GM21367 (cell line): ENCODE data around the gene CAMK1D.
"Not testable (repeated sequence)": the region's sequence is repeated elsewhere in the genome, so short reads cannot be mapped to it uniquely, and the experiment has no call there.

Experiments
- ATAC-seq: cut with Tn5 transposase; IDR thresholded peaks from one replicate; pipeline ENCODE4 v1.9.1; 2021; ENCODE audit not compliant: unreplicated experiment

Gene CAMK1D

DNA sequence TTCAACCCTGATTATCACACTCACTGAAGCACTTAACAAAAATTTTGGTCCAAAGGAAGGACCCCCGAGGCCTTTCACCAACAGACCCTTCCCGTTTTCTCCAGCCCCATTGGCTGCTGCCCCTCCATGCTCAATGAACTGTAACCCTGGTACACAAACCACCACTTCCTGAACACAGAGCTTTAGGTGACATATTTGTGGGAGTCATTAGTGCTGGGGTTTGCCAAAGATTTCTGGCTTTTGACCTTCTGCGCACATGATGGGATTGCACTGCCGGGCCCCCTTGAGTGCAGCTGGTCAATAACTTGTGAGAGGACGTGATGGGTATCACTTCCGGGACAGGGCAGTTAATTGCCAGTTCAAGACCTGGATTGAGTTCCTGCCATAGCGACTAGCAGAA, 9.0 kb upstream of the CAMK1D start:
- no peak for ATAC-seq

DNA sequence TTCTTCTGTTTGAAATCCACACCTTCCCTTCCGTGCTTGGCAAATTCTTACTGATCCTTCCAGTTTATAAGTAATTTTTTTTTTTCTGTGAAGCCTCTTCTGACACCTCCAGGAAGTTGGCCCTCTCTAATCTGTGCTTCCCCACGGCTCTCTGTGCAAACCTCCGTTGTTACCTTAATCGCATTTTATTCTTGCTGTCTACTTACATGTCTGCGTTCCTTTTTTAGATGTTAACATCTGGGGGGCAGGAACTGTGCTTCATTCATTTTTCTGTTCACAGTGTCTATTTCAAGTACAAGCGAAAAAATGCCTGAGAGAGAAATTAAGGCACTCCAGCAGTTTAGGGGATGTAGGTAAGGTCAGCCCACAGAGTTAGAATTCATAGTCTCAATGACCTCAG, 8.4 kb upstream of the CAMK1D start:
- no peak for ATAC-seq

DNA sequence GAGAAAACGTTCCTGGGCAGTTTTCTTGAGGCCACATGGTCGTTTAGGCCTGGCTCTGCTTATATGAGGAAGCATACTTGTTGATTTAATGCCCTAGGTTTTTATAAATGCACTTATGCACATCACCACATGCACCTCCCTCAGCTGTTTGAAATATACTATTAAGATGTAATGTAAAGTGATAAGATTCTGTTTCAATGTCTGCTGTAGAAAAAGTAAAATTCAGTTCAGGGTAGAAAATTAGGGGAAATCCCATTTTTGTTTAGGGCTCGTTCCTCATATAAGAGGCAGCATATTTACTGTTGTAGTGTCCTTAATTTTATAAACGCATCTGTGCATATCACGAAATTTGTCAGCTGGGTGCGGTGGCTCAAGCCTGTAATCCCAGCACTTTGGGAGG, 7.8 kb upstream of the CAMK1D start:
- ATAC-seq: no peak

DNA sequence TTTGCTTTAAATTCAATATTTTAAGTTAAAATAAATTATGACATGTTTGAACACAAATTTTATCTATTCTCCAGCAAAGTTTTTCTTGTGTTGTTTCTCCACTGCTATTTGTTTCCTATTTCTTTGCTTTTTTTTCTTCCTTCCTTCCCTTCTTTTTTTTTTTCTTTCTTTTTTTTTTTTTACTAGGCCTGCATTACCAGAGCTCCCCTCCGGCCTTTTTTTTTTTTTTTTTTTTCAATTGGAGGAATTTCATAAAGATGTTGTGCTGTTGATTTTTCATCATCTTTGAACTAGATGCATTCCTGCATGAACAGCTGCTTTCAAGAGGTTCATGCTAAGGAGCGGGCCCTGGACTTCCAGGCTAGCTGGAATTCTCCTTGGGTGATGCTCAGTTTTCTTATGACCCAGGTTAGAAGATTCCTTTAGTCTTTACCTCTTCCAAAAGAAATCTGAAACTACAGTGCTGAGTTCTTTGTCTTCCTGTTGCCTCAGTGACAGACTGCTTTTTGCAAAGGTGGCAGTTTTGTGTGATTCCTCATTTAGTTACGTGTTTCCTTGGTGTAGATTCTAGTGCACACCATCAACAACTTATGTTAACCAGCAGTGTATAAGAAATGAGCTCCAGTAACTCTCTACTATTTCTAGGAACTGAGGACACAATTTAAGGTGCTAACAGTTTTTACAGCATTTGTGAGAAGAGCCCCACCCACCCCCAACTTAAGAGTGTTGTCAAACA, 4.8 kb upstream of the CAMK1D start:
- ATAC-seq: no peak

DNA sequence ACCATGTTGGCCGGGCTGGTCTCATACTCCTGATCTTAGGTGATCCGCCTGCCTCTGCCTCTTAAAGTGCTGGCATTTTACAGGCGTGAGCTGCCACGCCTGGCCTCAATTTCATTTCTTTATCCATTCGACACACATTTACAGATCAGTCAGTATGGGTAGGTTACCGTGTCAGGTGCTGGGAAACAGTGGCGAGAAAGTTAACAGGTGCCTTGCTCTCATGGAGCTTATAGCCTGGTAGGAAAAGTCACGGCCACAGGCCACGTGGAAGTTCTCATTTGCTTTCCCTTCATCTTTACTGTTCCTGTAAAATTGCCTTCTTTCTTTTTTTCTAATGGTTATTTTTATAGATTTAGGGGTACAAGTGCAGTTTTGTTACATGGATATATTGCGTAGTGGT, 2.6 kb upstream of the CAMK1D start:
- no peak for ATAC-seq

DNA sequence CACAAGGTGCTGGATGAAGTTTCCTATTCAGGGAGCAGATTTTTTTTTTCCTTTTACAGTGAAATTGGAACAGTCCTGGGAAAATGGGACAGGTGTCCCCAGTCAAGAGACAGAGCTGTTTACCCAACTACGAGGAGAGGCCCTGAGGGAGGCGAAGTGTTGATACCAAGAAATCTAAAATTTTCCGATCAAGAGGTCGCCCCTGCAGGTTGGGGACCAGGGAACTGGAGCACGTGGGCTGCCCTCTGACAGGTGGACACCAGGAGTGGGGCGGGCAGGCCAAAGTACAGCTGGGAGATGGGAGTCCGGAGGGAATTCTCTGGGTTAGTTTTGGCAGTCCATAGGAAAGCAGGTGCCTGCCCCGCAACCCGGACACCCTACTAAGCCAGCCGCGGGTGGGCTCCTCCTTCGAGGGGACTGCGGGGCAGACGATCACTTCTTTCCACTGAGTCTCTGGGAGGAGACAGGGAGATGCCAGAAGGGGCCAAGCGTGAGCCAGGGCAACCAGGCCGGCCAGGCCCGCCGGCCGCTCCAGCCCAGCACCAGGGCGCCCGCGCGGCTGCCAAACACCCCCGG, 965 bp upstream of the CAMK1D start:
- ATAC-seq: no peak

DNA sequence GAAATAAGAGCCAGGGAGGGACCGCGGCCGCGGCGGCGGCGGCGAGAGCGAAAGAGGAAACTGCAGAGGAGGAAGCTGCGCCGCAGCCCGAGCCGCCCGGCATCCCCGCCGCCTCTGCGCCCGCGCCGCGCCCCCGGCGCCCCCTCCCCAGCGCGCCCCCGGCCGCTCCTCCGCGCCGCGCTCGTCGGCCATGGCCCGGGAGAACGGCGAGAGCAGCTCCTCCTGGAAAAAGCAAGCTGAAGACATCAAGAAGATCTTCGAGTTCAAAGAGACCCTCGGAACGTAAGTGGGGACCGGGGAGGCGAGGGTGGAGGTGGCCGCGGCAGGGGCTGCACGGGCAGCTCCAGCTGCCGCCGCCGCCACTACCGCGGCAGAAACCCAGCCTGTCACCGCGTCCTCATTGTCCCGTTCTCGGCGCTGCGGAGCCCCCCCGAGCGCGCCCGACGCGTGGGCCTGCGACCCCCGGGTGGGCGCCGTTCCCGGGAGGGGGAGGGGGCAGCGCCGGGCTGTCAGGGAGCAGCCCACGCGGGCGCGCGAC, 351 bp downstream of the CAMK1D start:
- ATAC-seq: peak; percentile 35

DNA sequence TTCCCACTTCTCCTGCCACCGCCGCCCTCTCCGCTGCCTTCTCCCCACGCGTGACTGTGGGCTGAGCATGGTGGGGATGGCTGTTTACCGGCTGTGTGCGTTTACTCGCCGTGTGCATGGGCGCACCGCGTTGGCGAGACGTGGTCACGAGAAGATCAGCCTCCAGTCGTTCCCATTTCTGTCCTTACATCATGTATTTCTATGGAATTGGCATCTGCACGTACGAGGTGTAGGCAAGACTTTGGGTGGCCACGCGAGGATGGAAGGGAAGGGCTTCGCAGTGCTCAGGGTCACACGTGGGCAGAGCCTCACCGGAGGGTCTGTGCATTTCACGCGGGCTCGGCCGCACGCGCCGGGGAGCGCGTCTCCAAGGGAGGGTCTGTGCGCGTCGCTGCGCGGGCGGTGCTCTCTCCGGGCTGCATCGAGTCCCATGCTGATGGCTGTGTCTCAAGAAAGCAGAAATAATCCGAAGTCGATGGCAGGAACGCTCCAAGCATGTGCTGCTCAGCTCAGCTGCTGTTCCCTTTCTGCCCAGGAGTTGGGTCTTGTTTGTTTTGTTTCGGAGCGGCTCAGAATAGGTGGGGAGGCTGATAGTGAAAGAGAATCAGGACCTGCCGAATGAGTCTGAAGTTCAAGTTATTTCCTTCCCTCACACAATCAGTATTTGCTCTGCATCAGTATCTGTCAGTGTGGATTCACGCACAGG, 973 bp downstream of the CAMK1D start:
- no peak for ATAC-seq

DNA sequence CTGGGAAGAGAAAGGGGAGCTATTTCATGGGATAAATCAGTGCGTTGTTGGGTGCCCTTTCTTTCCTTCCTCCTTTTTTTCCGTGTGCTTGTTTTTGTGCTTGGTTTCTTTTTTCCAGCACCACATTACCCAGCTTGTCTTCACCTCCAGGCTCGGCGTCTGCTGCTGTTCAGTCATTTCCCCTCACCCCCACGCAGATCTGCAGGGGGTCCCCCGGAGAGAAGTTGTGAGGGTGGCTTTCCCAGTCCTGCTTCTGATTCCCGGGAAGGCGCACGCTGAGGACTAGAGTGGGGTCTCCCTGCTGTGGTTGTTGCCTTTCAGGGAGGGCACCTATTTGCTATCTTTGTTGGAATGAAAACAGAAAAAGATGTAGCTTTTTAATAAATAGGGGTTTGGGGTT, 1.6 kb downstream of the CAMK1D start:
- no peak for ATAC-seq

DNA sequence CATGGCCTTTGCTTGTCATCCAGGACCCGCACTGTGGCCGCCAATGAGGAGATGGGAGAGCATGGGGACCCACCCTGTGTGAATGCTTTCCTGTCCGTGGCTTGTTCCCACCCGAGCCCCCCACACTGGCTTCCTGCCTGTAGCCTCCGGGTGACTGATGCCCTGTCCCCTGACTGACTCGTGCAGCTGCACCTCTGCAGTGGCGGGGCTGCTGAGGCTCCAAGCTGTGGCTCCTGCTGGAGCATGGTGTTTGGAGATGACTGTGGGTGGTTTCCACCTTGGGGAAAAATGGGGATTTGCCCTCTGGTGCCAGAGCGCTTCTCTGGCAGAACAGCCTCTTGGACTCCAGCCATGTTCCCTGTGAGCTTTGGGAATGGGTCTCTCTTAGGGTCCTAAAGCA, 2.1 kb downstream of the CAMK1D start:
- ATAC-seq: no peak

DNA sequence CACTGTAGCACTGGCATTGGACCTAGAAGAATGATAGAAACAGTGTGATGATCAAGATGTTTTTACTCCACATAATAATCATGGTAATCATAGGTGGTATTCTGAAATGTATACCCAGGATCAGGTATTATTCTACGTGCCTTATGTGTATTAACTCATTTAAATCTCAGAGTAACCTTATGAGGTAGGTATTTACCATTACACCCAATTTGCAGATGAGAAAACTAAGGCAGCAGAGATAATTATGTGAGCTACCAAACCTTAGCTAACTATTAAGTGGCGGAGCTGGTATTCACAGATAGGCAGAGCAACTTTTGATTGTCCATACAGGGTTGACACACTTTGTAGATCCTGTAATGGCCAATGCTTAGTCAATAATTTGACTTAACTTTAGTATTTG, 2.5 kb downstream of the CAMK1D start:
- no peak for ATAC-seq

DNA sequence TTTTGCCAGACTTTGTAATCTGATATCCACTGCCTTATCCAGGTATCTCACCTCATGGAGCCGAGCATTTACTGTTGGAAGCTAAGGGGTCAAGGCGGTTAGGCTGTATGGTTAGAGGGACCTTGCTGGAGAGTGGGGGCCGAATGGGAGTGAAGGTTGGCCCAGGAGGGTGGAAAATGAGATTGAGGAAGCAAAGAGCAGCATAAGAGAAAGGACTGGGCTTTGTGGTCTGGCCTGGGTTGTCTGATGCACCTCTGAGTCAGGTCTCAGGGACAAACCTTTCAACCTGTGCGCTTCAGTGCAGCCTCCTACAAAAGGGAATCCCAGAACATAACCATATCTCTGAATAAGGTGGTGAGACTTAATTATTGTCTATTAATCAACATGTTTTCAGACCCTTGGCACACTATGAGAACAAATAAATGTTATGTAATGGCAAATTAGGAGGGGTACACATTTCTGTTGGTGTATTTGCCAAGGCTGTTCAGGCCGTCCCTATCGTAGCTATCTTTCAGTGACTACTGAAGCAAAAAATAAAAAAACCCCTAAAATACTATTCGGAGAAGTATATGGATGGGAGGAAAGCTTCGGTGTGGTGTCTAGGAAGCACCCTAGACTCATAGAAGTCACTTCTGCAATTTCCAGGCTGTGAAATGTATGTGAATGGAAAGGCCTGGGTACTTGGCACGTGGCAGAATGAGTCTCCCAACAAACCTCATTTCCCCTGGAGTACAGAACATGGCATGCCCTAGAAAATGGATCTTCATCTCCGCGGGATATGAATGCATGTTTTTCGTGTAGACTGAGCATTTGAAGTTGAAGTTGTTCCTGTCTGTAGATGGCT, 4.3 kb downstream of the CAMK1D start:
- no peak for ATAC-seq

DNA sequence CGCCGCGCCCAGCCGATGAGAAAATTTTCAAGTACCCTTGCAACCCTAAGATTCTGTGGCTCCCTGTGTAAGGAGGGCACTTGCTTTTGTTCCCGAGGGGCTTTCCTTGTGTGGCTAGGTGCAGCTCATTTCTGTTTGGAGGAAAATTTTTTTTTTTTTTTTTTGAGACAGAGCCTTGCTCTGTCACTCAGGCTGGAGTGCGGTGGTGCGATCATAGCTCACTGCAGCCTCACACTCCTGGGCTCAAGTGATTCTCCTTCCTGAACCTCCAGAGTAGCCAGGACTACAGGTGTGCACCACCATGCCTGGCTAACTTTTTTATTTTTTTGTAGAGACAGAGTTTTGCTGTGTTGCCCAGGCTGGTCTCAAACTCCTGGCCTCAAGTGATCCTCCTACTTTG, 5.3 kb downstream of the CAMK1D start:
- not testable (repeated sequence) for ATAC-seq

DNA sequence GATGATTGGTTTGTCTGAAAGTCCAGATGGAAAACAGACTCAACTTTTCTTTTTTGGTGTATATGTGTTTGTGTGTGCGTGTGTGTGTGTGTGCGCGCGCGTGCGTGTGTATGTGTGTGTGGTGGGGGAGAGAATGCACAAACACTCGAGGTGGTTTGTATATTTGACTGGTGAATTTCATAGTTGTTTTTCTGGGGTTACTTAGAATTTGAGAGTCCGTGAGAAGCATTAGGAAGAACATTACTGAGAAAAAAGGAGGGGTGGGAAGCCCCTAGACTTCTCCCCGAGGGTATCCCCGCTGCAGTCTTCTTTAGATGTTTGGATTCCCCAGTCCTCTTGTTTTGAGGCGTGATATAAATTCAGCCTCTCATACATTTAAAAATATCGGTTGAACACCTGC, 6.0 kb downstream of the CAMK1D start:
- no peak for ATAC-seq

DNA sequence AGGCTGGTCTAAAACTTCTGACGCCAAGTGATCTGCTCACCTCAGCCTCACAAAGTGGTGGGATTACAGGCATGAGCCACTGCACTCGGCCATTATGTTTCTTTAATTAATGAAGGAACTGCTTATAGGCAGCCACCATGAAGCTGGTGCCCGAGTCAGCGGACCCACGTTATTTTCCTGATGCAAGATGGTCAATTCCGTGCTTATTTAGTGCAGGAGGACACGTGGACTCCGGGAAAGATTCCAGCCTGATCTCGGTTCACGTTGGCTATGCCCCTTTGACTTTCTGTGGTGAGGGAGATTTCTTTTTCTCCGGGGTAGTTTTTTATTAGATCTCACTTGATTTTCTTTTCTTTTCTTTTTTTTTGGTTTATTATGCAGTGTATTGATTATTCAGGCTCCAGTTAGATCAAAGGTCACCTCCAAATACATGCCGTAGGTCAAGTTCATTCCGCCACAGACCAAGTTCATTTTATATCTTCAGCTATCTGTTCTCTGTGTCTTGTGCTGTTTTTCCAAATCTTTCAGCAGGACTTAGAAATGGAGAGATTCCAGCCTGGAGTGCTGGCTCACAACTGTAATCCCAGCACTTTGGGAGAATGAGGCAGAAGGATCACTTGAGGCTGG, 8.3 kb downstream of the CAMK1D start:
- ATAC-seq: no peak

DNA sequence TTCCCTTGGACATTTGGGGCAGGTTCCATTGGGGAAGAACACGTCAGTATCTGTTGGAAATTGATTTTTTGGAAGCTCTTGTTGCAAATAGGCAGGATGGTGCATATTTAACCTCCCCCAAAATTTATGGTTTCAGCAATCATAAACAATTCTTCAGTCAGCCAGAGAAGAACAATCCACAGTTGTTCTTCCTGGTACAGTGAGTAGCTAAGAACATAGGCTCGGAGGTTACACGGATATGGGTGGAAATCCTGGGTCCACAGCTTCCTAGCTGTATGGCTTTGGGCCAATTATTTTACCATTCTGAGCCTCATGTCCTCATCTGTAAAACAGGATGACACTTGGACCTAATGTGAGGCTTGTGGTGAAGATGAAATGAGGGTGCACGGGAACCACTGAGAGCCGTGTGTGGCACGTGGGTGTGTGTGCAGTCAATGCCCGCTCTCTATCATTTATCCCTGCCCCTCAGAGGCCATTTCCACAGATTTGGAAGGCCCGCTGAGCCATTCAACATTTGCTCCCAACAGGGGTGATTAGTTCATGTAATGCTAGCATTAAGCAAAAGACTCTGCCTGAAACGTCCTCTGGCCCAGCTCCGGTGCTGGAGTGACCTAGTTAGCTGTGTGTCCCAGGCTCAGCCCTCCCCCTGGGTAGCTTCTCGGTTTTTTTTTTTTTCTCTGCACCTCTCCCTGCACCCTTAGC, 9.7 kb downstream of the CAMK1D start:
- no peak for ATAC-seq

DNA sequence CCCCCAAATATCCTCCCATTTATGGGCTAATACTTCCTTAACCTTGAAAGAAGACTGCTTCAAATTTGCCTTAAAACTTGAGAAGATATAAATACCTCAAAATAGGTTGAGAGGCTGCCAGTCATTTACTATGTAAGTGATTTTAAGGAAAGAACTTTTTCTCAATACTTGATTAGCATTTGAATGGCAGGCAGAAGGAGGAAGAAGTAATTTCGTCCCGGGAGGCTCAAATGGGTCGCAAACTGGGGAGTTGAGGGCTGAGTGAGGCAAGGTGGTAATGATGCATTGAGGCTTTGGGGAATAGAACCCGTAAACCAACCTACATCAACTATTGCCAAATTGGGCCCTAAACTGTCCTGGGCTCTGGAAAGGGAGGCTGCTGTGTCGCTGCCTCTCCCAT, 11.1 kb downstream of the CAMK1D start:
- ATAC-seq: no peak

DNA sequence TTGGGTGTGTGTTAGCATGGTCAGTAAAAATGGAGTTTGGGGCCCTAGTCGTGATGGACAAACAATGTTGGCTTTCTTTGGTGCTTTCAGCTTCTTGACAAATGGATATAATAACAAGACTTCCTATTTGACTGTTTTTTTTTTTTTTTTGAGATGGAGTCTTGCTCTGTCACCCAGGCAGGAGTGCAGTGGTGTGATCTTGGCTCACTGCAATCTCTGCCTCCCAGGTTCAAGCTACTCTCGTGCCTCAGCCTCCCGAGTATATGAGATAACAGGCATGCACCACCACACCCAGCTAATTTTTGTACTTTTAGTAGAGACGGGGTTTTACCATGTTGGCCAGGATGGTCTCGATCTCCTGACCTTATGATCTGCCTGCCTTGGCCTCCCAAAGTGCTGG, 11.8 kb downstream of the CAMK1D start:
- ATAC-seq: not testable (repeated sequence)

DNA sequence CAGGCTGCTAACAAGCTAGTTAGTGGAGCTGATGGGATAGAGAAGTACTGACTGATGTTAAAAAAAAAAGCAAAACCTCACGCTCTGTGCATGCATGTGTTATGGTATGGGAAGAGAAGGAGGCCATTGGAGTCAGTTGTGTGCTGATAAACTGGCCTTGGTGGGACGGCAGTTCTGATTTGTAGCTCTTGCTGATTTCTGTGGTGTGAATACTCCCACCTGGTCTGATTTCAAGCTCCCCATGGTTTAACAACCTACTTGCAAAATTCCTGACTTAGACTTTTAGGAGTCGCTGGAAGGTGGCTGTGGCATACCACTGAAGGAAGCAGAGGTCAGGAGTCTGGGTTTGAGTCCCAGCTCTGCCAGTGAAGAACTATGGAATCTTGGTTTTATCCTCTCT, 15.2 kb downstream of the CAMK1D start:
- ATAC-seq: no peak

DNA sequence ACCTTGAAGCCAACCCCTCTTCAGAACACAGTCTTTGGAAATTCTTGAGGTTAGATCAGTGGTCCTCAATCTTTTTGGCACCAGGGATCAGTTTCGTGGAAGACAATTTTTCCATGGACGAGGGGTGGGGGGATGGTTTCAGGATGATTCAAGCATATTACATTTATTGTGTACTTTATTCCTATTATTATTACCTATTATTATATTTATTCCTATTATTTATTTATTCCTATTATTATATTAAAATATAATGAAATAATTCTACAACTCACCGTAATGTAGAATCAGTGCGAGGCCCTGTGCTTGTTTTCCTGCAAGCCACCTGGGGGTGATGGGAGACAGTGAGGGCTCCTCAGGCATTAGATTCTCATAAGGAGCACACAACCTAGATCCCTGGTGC, 17.9 kb downstream of the CAMK1D start:
- ATAC-seq: no peak
